COR-L47 (cell line): ENCODE results near the gene LRP10.
"Not testable (repeated sequence)": the region's sequence is repeated elsewhere in the genome, so short reads cannot be mapped to it uniquely, and the experiment has no call there.

ENCODE experiments used
- DNase-seq: peaks from one replicate; lab custom pipeline; 2025; lab: John Stamatoyannopoulos, UW

The LRP10 gene

GRCh38 chr14:22843123-22843925 is 28.2 kb upstream of the LRP10 start:
- no peak for DNase-seq

- DNase-seq: no peak
Observed at GRCh38 chr14:22844221-22845102, 27.1 kb upstream of the LRP10 start.

- no peak for DNase-seq
Observed at GRCh38 chr14:22845103-22845394, 26.5 kb upstream of the LRP10 start.

GRCh38 chr14:22845821-22846625 is 25.5 kb upstream of the LRP10 start:
- DNase-seq: no peak

GRCh38 chr14:22846811-22847307 is 24.7 kb upstream of the LRP10 start:
- DNase-seq: no peak

GRCh38 chr14:22847661-22848341 is 23.7 kb upstream of the LRP10 start:
- no peak for DNase-seq

- no peak for DNase-seq
Observed at GRCh38 chr14:22848351-22849164, 23.0 kb upstream of the LRP10 start.

GRCh38 chr14:22849212-22849819 is 22.2 kb upstream of the LRP10 start:
- DNase-seq: no peak

- no peak for DNase-seq
Observed at GRCh38 chr14:22850944-22851764, 20.4 kb upstream of the LRP10 start.

GRCh38 chr14:22852178-22852577 is 19.4 kb upstream of the LRP10 start:
- not testable (repeated sequence) for DNase-seq

- DNase-seq: no peak
Observed at GRCh38 chr14:22852599-22852939, 19.0 kb upstream of the LRP10 start.

GRCh38 chr14:22852940-22853767 is 18.4 kb upstream of the LRP10 start:
- DNase-seq: peak; percentile 65

- not testable (repeated sequence) for DNase-seq
Observed at GRCh38 chr14:22854296-22854695, 17.2 kb upstream of the LRP10 start.

GRCh38 chr14:22854963-22855724 is 16.4 kb upstream of the LRP10 start:
- DNase-seq: no peak

- no peak for DNase-seq
Observed at GRCh38 chr14:22856428-22856827, 15.1 kb upstream of the LRP10 start.

- not testable (repeated sequence) for DNase-seq
Observed at GRCh38 chr14:22860377-22860776, 11.2 kb upstream of the LRP10 start.

- no peak for DNase-seq
Observed at GRCh38 chr14:22861651-22862050, 9.9 kb upstream of the LRP10 start.

GRCh38 chr14:22864979-22865378 is 6.6 kb upstream of the LRP10 start:
- no peak for DNase-seq
